ENCODE measurements around the gene TSPAN11. TPM values are rescaled to one million over a fixed set of nuclear protein-coding genes. Genes with fewer than 3 reads are reported as not detected.

TSPAN11 gene
- total and polyA plus RNA-seq, 2 donors (not counting 3 experiments of a cell fraction or from before 2014, with no cell fraction given), result 2.1 to 3.9 TPM

DNA sequence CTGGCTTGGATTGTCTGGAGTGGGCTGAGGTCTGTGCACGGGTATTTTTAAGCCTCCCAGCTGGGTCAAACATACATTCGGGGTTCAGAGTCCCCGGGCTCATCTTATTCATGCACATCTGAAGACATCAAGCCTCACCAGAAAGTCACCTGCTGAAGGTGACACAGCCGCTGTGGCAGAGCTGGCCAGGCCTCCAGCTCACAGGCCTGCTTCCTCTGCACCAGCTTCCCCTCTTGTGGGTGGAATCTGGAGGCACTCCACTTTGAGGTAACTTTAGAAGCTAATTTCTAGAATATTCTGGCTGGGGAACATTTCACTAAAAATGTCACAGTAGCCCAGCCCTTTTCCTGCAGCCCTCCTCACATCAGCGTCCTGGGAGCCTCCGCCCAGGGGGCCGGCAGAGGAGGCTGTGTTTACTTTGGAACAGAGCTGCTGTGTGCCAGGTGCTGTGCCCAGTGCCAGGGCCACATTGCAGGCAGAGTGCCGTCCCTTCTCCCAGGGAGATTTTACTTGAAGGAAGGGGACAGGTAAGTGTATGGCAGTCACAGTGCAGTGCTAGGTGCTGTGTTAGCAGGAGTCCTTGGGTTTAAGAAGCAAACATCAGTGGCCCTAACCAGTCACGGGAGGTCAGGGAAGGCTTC, 62.2 kb downstream of the TSPAN11 start:
- intact Hi-C loops (cut with micrococcal nuclease) (loop anchor here (5.0 kb wide), 3 partner anchors 44 to 249 kb away; partner anchors contain the start of gene TSPAN11), dilution Hi-C loops (cut with MboI; ENCODE audit: extremely low pct_ligation_motif_present, low sequenced_read_pairs) (no loop called here)
- H3K4me3 ChIP-seq (replicated peaks in 1 of 3; ENCODE audit: insufficient read depth in 1 of 3, low read depth in 1 of 3, low read length in 3 of 3), result no peak overlapping the region
- H3K36me3 ChIP-seq (ENCODE audit: control insufficient read depth in 2 of 2, extremely low read depth in 1 of 2, insufficient read depth in 2 of 2, low read length in 2 of 2), result no peaks in the 10 kb centered on the region
- H3K27me3 ChIP-seq (ENCODE audit: control insufficient read depth in 2 of 2, insufficient read depth in 2 of 2, low read length in 2 of 2), result no peaks in the 10 kb centered on the region
- no peaks in the 10 kb centered on the region for H3K9me1 ChIP-seq (replicated peaks; ENCODE audit: control insufficient read depth, extremely low read depth, insufficient read depth, low read length)
- H3K4me1 ChIP-seq (ENCODE audit: control insufficient read depth, extremely low read depth, insufficient read depth, low read length), result no peaks in the 10 kb centered on the region
- no peak overlapping the region for H2AFZ ChIP-seq (ENCODE audit: low read depth, low read length)
- H3K9me3 ChIP-seq (replicated peaks; ENCODE audit: control insufficient read depth, insufficient read depth, low read length), result no peaks in the 10 kb centered on the region
- no TSS peak for BruUV-seq (replicated peaks)
- TF ChIP-seq POLR2AphosphoS5 (IDR thresholded peaks at IDR 0.05; ENCODE audit: insufficient read depth, low read depth, low read length) (no peak), EZH2 (IDR thresholded peaks at IDR 0.05; ENCODE audit: borderline replicate concordance, low read depth, low read length, severe bottlenecking) (no peak), POLR2A (IDR thresholded peaks at IDR 0.05; ENCODE audit: low read depth, low read length) (no peak)
- no peak overlapping the region for H3K9ac ChIP-seq (replicated peaks; ENCODE audit: extremely low read depth, insufficient read depth, low read length)
- H3K4me2 ChIP-seq (ENCODE audit: insufficient read depth, low read length), result no peak overlapping the region
- FAIRE-seq (no peak), DNase-seq (ENCODE audit: low read depth, low spot score) (peak; percentile 4)
- H3K79me2 ChIP-seq (ENCODE audit: control insufficient read depth, insufficient read depth, low read length), result no peaks in the 10 kb centered on the region
- no peaks in the 10 kb centered on the region for H4K20me1 ChIP-seq (replicated peaks; ENCODE audit: control insufficient read depth, extremely low read depth, insufficient read depth, low read length)
- CTCF ChIA-PET, result interaction anchor here (0.7 to 5.0 kb wide), 7 partner anchors 30 to 144 kb away, joined by 3 to 37 read pairs (median 3); no protein-coding TSS in a partner anchor
- POLR2A ChIA-PET, result no interaction called here
- H3K27ac ChIP-seq (ENCODE audit: insufficient read depth, low read depth, low read length), result no peak overlapping the region

DNA sequence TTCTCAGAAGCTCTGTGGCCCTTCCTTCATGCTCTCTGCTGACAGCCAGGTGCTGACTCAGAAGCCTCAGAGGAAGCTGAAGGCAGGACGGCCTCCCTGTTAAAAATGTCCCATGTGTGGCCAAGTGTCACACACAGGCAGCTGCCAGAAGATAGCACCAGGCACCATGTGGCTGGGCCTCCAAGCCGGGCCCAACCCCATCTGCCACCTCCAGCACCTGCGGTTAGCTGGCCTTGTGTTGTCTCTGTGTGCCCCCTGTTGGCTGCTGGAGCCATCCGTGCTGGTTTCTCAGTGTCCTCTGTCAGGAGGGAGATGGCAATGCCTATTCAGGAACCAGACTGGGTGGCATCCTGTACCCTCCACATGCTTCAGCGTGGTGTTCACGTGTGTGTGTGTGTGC, 63.2 kb downstream of the TSPAN11 start:
- dilution Hi-C loops (cut with MboI; ENCODE audit: extremely low pct_ligation_motif_present, low sequenced_read_pairs), result no loop called here
- H3K9ac ChIP-seq (replicated peaks; ENCODE audit: extremely low read depth, insufficient read depth, low read length), result no peak overlapping the region
- no peak overlapping the region for H3K4me3 ChIP-seq (replicated peaks in 1 of 3; ENCODE audit: insufficient read depth in 1 of 3, low read depth in 1 of 3, low read length in 3 of 3)
- FAIRE-seq, result peak; percentile 53
- no peaks in the 10 kb centered on the region for H3K9me3 ChIP-seq (replicated peaks; ENCODE audit: control insufficient read depth, insufficient read depth, low read length)
- DNase-seq (ENCODE audit: low read depth, low spot score), result peak; percentile 8
- no peak overlapping the region for H3K27ac ChIP-seq (ENCODE audit: insufficient read depth, low read depth, low read length)
- H3K4me2 ChIP-seq (ENCODE audit: insufficient read depth, low read length), result no peak overlapping the region
- no peaks in the 10 kb centered on the region for H3K9me1 ChIP-seq (replicated peaks; ENCODE audit: control insufficient read depth, extremely low read depth, insufficient read depth, low read length)
- no peaks in the 10 kb centered on the region for H3K36me3 ChIP-seq (ENCODE audit: control insufficient read depth in 2 of 2, extremely low read depth in 1 of 2, insufficient read depth in 2 of 2, low read length in 2 of 2)
- H2AFZ ChIP-seq (ENCODE audit: low read depth, low read length), result no peak overlapping the region
- H3K79me2 ChIP-seq (ENCODE audit: control insufficient read depth, insufficient read depth, low read length), result no peaks in the 10 kb centered on the region
- no TSS peak for BruUV-seq (replicated peaks)
- ChIA-PET POLR2A (no interaction called here), CTCF (interaction anchor here (0.7 to 5.0 kb wide), 9 partner anchors 10 to 282 kb away, joined by 3 to 37 read pairs (median 3); no protein-coding TSS in a partner anchor)
- TF ChIP-seq JUN (IDR thresholded peaks at IDR 0.05; ENCODE audit: borderline replicate concordance, insufficient read depth, insufficient read length, low read depth), result no peak
- TF ChIP-seq POLR2AphosphoS5 (IDR thresholded peaks at IDR 0.05; ENCODE audit: insufficient read depth, low read depth, low read length), result no peak
- no peak for TF ChIP-seq MYC (IDR thresholded peaks at IDR 0.05; ENCODE audit: low read depth, low read length)
- TF ChIP-seq, protein P1, sequence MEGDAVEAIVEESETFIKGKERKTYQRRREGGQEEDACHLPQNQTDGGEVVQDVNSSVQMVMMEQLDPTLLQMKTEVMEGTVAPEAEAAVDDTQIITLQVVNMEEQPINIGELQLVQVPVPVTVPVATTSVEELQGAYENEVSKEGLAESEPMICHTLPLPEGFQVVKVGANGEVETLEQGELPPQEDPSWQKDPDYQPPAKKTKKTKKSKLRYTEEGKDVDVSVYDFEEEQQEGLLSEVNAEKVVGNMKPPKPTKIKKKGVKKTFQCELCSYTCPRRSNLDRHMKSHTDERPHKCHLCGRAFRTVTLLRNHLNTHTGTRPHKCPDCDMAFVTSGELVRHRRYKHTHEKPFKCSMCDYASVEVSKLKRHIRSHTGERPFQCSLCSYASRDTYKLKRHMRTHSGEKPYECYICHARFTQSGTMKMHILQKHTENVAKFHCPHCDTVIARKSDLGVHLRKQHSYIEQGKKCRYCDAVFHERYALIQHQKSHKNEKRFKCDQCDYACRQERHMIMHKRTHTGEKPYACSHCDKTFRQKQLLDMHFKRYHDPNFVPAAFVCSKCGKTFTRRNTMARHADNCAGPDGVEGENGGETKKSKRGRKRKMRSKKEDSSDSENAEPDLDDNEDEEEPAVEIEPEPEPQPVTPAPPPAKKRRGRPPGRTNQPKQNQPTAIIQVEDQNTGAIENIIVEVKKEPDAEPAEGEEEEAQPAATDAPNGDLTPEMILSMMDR (IDR thresholded peaks at IDR 0.05; ENCODE audit: extremely low read depth in 1 of 2, insufficient read depth in 1 of 2, low read depth in 1 of 2, low read length in 2 of 2), result peak in 1 of 2 donors; percentile 25
- no peak for TF ChIP-seq GATA2 (IDR thresholded peaks at IDR 0.05; ENCODE audit: insufficient read depth, insufficient read length, low read depth, low read length)
- TF ChIP-seq, protein P2, sequence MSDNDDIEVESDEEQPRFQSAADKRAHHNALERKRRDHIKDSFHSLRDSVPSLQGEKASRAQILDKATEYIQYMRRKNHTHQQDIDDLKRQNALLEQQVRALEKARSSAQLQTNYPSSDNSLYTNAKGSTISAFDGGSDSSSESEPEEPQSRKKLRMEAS (IDR thresholded peaks at IDR 0.05; ENCODE audit: insufficient read depth, insufficient read length), result no peak
- TF ChIP-seq FOS (IDR thresholded peaks at IDR 0.05; ENCODE audit: borderline replicate concordance, insufficient read depth, low read length), result no peak
- no peak for TF ChIP-seq EZH2 (IDR thresholded peaks at IDR 0.05; ENCODE audit: borderline replicate concordance, low read depth, low read length, severe bottlenecking)
- intact Hi-C loops (cut with micrococcal nuclease), result loop anchor here (5.0 kb wide), 3 partner anchors 43 to 248 kb away; partner anchors contain the start of gene TSPAN11
- H3K4me1 ChIP-seq (ENCODE audit: control insufficient read depth, extremely low read depth, insufficient read depth, low read length), result no peaks in the 10 kb centered on the region
- H4K20me1 ChIP-seq (replicated peaks; ENCODE audit: control insufficient read depth, extremely low read depth, insufficient read depth, low read length), result no peaks in the 10 kb centered on the region
- H3K27me3 ChIP-seq (ENCODE audit: control insufficient read depth in 2 of 2, insufficient read depth in 2 of 2, low read length in 2 of 2), result no peaks in the 10 kb centered on the region
